A549 (cell line): ENCODE data around the gene PILRB.
"Not testable (repeated sequence)": the region's sequence is repeated elsewhere in the genome, so short reads cannot be mapped to it uniquely, and the experiment has no call there.

Experiments
- CHD2 ChIP-seq: fragments of 150-350 bp; IDR thresholded peaks from 2 replicates; pipeline ENCODE4 v1.6.1; 2014; ENCODE audit warnings: low read length; ENCODE audit not compliant: partially characterized antibody
- CTCF ChIP-seq: fragments of >200 bp; sonication (Bioruptor Twin); formaldehyde crosslinking; IDR thresholded peaks from 3 replicates; pipeline ENCODE4 v1.5.1; 2016
- EP300 ChIP-seq, 2 experiments: fragments of >200 bp; sonication (Bioruptor Twin); formaldehyde crosslinking; IDR thresholded peaks; 2 replicates in 1 of 2; 3 replicates in 1 of 2; pipeline ENCODE4 v1.6.1; 2016 to 2017
- FOSL2 ChIP-seq, 2 experiments: fragments of 450-650 bp in 1 of 2; fragments of >200 bp in 1 of 2; sonication (Bioruptor Twin) in 1 of 2; formaldehyde crosslinking; IDR thresholded peaks; 2 replicates each; pipeline versions ENCODE4 v1.5.0 to v1.6.1; 2016 to 2020; ENCODE audit warnings: mild to moderate bottlenecking in 1 of 2, moderate library complexity in 1 of 2
- JUN ChIP-seq, 2 experiments: fragments of >200 bp; sonication (Bioruptor Twin); formaldehyde crosslinking; IDR thresholded peaks; 2 replicates in 1 of 2; 3 replicates in 1 of 2; pipeline ENCODE4 v1.6.1; 2016 to 2017
- MAFK ChIP-seq: fragments of 450-650 bp; IDR thresholded peaks from 2 replicates; pipeline ENCODE4 v1.6.1; 2014; ENCODE audit not compliant: partially characterized antibody
- NFE2L2 ChIP-seq: fragments of 150-350 bp; conservative IDR thresholded peaks from 2 replicates; pipeline ENCODE4 v1.6.1; 2014; ENCODE audit warnings: low read length
- NR3C1 ChIP-seq: fragments of >200 bp; sonication (Bioruptor Twin); formaldehyde crosslinking; IDR thresholded peaks from 3 replicates; pipeline ENCODE4 v1.6.1; 2017
- POLR2A ChIP-seq: IDR thresholded peaks from 2 replicates; pipeline ENCODE4 v1.6.1; 2012; ENCODE audit warnings: mild to moderate bottlenecking, low read length
- SMC3 ChIP-seq: fragments of >200 bp; sonication (Bioruptor Twin); formaldehyde crosslinking; IDR thresholded peaks from 3 replicates; pipeline ENCODE4 v1.6.1; 2018; ENCODE audit warnings: inconsistent platforms
- TF ChIP-seq, protein P1 (sequence below): fragments of 450-650 bp; IDR thresholded peaks from 2 replicates; pipeline ENCODE4 v1.6.1; 2014; ENCODE audit warnings: antibody characterized with exemption
- TF ChIP-seq, protein P2 (sequence below): fragments of 150-350 bp; IDR thresholded peaks from 2 replicates; pipeline ENCODE4 v1.6.1; 2014; ENCODE audit warnings: low read depth, mild to moderate bottlenecking, low read length

DNA sequence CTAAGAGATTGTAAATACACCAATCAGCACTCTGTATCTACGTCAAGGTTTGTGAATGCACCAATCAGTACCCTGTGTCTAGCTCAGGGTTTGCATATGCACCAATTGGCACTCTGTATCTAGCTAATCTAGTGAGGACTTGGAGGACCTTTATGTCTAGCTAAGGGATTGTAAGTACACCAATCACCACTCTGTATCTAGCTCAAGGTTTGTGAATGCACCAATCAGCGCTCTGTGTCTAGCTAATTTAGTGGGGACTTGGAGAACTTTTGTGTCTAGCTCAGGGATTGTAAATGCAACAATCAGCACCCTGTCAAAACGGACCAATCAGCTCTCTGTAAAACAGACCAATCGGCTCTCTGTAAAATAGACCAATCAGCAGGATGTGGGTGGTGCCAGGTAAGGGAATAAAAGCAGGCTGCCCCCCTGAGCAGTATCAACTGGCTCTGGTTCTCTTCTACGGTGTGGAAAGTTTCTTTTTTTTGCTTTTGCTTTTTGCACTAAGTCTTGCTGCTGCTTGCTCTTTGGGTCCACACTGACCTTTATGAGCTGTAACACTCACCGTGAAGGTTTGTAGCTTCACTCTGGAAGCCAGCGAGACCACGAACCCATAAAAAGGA lies 24.4 kb downstream of the PILRB start:
- TF ChIP-seq NR3C1; CTCF; CHD2; EP300 (IDR thresholded peaks at IDR 0.05); SMC3; MAFK; POLR2A; NFE2L2; JUN (IDR thresholded peaks at IDR 0.05); FOSL2 (IDR thresholded peaks at IDR 0.05); FOSL2 (CRISPR knock-in tag; IDR thresholded peaks at IDR 0.05): not testable (repeated sequence)
- TF ChIP-seq, protein P1, sequence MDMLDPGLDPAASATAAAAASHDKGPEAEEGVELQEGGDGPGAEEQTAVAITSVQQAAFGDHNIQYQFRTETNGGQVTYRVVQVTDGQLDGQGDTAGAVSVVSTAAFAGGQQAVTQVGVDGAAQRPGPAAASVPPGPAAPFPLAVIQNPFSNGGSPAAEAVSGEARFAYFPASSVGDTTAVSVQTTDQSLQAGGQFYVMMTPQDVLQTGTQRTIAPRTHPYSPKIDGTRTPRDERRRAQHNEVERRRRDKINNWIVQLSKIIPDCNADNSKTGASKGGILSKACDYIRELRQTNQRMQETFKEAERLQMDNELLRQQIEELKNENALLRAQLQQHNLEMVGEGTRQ: not testable (repeated sequence)
- TF ChIP-seq, protein P2, sequence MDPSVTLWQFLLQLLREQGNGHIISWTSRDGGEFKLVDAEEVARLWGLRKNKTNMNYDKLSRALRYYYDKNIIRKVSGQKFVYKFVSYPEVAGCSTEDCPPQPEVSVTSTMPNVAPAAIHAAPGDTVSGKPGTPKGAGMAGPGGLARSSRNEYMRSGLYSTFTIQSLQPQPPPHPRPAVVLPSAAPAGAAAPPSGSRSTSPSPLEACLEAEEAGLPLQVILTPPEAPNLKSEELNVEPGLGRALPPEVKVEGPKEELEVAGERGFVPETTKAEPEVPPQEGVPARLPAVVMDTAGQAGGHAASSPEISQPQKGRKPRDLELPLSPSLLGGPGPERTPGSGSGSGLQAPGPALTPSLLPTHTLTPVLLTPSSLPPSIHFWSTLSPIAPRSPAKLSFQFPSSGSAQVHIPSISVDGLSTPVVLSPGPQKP: not testable (repeated sequence)
